ENCODE results near the gene CCSER1.

GRCh38 chr4:90189178-90189577 is 62.0 kb downstream of the CCSER1 start:
- no peak for TF ChIP-seq CTCF (IDR thresholded peaks at IDR 0.05; ENCODE audit: low read depth, low read length, poor library complexity, severe bottlenecking)
- TF ChIP-seq EZH2phosphoT487 (IDR thresholded peaks at IDR 0.05; ENCODE audit: borderline replicate concordance, low read length): no peak
